GM12874 (cell line): ENCODE results near the gene NKTR.

Source experiments
- TF ChIP-seq, protein P1 (sequence below): IDR thresholded peaks from 2 replicates; pipeline ENCODE4 v1.5.1; 2011; ENCODE audit warnings: low read depth, mild to moderate bottlenecking, control low read depth, low read length, moderate library complexity; ENCODE audit not compliant: insufficient read depth

Gene NKTR

DNA sequence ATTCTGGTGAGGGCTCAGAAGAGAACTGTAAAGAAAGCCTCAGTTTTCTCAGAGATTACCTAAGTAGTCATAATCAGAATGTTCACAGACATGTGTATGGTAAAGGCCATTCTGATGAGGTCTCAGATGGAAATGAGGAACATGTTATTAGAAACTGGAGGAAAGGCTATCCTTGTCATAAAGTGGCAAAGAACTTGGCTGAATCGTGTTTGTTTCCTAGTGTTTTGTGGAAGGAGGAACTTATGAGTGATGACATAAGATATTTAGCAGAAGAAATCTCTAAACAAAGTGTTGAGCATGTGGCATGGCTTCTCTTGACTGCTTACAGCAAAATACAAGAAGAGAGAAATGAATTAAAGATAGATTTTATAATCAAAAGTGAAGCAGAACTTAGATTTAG lies 72.0 kb downstream of the NKTR start:
- TF ChIP-seq, protein P1, sequence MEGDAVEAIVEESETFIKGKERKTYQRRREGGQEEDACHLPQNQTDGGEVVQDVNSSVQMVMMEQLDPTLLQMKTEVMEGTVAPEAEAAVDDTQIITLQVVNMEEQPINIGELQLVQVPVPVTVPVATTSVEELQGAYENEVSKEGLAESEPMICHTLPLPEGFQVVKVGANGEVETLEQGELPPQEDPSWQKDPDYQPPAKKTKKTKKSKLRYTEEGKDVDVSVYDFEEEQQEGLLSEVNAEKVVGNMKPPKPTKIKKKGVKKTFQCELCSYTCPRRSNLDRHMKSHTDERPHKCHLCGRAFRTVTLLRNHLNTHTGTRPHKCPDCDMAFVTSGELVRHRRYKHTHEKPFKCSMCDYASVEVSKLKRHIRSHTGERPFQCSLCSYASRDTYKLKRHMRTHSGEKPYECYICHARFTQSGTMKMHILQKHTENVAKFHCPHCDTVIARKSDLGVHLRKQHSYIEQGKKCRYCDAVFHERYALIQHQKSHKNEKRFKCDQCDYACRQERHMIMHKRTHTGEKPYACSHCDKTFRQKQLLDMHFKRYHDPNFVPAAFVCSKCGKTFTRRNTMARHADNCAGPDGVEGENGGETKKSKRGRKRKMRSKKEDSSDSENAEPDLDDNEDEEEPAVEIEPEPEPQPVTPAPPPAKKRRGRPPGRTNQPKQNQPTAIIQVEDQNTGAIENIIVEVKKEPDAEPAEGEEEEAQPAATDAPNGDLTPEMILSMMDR, result no peak

DNA sequence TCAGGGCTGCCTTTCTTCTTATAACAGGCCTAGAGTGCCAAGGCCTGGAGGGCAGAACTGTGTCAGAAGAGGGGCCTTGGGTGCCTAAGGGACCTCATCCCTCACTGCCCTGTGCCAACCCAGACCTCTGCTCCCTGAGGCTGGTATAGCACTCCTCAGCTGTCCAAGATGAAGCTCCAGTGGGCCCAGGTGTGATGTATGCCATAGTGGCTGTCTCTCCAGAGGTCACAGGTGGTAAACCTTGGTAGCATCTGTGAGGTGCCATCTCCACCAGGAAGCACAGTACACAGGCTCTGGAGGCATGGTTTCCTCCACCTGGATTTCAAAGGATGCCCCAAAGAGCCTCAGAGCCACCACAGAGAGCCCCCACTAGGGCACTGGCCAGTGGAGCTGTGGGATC lies 72.6 kb downstream of the NKTR start:
- TF ChIP-seq, protein P1, result no peak

DNA sequence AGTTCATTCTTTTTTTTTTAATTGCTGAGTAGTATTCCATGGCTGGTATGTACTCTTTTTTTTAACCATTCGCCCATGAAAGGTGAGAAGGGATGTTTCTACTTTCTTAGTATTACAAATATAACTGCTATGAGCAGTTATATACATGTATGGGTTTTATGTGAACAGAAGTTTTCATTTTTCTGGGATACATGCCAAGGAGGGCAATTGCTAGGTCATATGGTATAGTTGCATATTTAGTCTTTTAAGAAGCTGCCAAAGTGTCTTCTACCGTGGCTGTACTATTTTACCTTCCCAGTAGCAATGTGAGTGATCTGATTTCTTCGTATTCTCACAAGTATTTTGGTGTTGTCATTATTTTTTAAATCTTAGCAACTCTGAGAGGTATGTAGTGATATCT lies 73.7 kb downstream of the NKTR start:
- TF ChIP-seq, protein P1, result no peak

DNA sequence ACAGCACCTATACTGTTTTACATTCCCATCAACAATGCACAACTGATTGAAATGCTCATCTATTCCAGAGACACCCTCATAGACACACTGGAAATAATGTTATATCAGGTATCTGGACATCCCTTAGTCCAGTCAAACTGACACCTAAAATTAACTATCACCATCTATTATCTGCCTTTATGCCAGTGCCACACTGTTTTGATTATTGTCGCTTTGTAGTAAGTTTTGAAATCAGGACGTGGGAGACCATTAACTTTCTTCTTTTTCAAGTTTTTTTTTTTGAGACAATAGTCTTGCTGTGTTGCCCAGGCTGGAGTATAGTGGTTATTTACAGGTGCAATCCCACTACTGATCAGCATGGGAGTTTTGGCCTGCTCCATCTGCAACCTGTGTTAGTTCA lies 75.4 kb downstream of the NKTR start:
- TF ChIP-seq, protein P1, result no peak

DNA sequence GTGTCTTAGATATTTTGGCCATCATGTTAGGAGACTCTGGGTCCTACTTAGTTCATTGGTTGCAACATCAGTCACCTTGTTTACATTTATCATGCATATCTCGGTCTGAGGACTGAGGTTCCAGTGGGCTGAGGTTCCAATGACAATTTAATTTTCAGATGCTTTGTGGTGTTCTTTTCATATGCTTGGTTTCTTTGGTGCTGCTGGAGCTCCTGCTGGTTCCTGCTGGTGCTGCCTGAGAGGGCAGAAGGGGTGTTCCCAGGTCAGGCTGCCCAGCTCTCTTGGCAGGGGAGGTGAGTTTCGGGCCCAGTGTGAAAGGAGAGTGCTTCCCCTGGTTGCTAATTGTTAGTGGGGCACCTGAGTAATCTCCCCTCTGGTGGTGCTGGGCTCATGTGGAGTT lies 78.0 kb downstream of the NKTR start:
- TF ChIP-seq, protein P1, result no peak

DNA sequence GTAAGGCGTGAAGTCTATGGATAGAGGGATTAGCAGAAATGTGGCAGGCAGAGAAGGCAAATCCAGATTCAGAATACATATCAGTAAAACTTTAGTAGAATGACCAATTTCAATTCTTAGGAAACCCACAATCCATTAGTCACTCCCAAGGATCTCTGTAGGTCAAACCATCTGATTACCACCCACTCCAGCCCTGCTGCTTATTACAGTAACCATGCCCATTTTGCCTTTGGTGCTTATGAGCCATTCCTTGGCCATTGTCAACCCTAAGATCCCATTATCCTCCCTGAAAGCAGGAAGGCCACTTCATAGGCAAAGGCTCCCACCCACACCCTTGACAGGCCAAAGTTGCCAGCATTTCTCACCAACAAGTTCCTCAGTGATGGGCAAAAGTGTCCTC lies 79.8 kb downstream of the NKTR start:
- TF ChIP-seq, protein P1, result no peak

DNA sequence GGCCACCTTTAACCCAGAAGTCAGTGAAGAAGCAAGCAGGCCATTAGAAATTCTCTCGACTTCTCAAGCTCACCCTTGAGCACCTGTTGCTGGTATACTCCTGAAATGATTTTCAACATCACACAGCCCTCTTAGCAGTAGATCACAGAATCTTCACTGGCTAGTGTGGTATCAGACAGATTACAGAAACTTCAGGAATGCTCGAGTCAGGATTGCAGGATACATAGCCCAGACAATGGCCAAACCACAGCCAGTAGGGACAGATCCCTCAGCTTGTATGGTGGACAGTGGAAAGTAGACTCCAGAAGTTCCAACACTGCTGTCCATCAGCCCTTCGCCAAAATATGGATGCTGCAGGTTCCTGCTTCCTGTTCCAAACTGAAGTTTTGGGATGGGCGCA lies 80.3 kb downstream of the NKTR start:
- TF ChIP-seq, protein P1, result no peak
